GM18909 (cell line): ENCODE data around the gene HCRT.
"Not testable (repeated sequence)": the region's sequence is repeated elsewhere in the genome, so short reads cannot be mapped to it uniquely, and the experiment has no call there.

Experiments used
- ATAC-seq: cut with Tn5 transposase; IDR thresholded peaks from one replicate; pipeline ENCODE4 v1.9.1; 2021; ENCODE audit warnings: mild to moderate bottlenecking; ENCODE audit not compliant: unreplicated experiment, poor library complexity

The HCRT gene

GRCh38 chr17:42184713-42185620 is at the start of gene HCRT:
TSS of gene HCRT (minus strand) at chr17:42185452. CDS start at chr17:42185365, 87 bp downstream.
- no peak for ATAC-seq

DNA sequence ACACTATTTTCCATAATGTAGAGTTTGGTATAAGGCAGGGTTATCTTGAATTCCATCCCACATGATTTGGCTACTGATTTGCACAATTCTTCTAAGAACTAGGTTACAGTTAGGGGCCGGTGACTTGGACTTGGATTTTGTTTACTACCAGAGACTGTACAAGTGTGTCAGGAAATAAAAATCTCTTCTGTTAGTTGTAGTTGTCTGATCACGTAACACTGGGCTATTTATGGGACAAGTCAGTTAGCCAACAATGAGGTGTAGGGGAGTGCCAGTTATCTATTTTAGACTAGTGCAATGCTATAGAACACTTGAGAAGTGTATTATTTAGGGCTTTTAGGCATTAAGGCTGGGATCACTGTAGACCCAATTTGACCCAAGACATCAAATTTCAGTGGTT is 48.7 kb upstream of the HCRT start:
- ATAC-seq = no peak

DNA sequence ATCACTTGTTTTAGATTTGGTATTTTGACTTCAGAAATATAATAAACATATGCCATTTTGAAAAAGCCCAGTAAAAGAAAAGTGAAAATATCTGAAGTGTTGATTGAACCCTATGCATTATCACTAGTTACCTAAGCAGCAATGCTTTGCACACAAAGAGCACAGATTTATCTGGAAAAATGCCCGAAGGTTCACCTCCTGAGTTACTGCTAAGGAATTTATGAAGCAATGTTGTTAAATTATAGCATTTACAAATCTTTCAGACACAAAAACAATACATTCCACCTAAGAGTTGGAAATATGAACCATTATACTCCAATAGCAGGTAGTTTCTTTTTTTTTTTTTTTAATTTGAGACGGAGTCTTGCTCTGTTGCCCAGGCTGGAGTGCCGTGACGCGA is 47.9 kb upstream of the HCRT start:
- ATAC-seq = no peak

GRCh38 chr17:42230225-42230624 is 45.0 kb upstream of the HCRT start:
- ATAC-seq = no peak

- ATAC-seq = no peak
Measured at GRCh38 chr17:42227849-42228700, 42.8 kb upstream of the HCRT start.

- ATAC-seq = no peak
Measured at GRCh38 chr17:42225646-42226045, 40.4 kb upstream of the HCRT start.

DNA sequence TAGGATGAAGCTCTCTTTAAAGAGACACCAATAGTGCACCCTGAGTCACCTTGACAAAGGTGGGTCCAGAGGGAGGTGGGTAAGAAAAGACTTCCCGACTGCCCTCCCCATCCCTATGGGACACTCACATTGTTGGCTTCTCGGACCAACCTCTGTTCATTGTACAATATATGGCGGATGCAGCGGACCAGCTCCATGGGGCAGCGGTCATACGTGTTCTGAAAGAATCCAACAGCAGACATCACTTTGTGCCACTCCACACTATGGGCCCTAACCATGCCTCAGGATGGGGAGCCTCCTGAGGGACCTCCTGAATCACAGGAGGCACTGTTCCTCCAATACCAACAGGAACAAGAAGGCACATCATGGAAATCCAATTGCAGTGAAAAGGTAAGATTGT is 39.4 kb upstream of the HCRT start:
- no peak for ATAC-seq

- ATAC-seq = no peak
Measured at GRCh38 chr17:42221886-42222745, 36.9 kb upstream of the HCRT start.

DNA sequence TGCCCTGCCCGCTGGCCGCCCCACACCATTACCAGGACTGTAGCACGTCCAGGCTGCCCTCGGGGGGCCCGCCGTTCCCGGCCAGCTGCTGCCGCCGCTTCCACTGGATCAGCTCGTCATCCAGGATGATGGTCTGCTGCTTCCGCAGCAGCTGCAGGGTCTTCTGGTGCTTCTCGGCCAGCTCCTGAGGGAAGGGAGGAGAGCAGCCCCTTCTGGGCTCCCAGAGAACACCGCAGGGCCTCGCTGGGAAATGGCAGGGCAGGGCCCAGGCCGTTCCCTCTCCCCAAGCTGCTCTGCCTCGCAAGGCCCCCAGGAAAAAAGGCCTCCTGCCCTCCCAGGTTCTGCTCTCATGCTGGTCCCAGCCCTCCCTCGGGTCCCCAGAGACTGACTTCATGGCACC is 34.0 kb upstream of the HCRT start:
- ATAC-seq = not testable (repeated sequence)

GRCh38 chr17:42214156-42214555 is 28.9 kb upstream of the HCRT start:
- ATAC-seq = no peak

DNA sequence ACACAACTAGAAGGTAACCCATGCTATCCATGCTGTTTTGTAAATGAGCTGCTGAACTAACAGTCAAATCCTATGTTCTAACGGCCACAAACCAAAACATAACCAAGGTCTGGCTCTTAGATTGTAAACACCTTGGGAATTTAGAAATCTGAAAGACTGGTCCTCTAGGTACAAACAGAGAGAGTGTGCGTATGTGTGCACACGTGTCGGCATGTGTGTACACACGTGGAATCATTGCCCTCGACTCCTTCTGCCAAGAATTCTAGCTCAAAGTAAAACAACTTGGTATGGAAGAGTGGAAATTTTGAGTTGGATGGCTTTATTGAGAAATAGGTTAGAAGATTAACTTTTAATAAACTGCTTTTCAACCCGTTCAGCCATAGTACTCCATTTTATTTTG is 27.1 kb upstream of the HCRT start:
- ATAC-seq = no peak

DNA sequence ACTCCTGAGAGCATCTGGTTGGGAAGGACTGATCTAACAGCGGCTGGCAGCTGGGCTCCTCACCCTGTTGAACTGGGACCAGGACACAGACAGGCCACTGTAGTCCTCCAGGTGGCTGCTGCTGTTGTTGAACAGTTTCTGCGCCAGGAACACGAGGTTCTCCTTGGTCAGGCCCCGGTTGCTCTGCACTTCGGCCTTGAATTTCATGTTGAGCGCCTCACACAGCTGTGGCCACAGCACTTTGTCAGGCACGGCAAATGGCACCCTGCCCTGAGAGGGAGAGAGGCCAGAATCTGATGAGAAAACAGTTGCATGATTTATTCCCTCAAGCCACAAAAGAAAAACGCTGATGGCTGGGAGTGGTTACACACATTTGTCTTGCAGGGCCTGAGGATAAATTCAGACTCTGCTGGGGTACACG is 26.7 kb upstream of the HCRT start:
- ATAC-seq = not testable (repeated sequence)

DNA sequence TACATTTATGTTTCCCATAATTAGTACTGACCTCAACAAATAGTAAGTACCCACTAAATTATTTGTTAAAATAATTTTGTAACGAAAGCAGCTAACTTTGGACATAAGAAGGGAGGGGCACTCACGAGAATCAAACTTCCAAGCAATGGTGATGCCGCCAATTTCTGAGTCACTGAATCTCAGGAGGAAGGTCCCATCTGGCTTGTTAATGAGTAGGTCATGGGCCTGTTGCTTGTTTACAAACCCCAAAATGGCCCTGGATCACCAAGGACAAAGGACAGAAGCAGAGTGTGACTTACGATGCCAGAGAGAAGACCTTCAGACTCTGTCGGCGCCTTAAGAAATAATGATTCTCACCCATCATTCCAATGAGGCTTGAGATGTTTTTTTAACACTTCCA is 24.8 kb upstream of the HCRT start:
- no peak for ATAC-seq

DNA sequence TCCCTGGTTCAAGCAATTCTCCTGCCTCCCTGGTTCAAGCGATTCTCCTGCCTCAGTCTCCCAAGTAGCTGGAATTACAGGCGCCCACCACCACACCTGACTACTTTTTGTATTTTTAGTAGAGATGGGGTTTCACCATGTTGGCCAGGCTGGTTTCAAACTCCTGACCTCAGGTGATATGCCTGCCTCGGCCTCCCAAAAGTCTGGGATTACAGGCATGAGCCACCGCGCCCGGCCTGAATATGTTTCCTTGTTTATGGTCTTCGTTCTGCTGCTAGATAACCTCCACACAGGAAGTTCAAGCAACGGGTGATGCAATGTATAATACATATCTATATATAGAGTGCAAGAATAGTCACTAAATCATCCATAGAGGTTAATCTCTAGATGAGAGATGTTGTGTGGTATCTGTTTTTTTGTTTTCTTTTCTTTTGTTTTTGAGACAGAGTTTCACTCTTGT is 20.9 kb upstream of the HCRT start:
- not testable (repeated sequence) for ATAC-seq

DNA sequence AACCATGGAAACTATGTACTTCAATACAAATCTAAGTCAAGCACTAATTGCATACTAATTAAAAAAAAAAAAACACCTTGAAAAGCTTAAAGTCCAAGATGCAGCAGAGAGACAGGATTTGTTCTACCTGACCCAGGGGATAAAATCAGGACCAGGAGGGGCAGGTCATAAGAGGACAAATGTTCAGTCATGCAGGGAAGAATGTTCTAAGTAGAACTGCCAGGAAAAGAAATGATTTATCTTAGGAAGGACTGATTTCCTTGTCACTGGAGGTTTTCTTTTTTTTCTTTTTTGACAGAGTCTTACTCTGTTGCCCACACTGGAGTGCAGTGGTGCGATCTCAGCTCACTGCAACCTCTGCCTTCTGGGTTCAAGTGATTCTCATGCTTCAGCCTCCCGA is 18.1 kb upstream of the HCRT start:
- ATAC-seq = no peak

DNA sequence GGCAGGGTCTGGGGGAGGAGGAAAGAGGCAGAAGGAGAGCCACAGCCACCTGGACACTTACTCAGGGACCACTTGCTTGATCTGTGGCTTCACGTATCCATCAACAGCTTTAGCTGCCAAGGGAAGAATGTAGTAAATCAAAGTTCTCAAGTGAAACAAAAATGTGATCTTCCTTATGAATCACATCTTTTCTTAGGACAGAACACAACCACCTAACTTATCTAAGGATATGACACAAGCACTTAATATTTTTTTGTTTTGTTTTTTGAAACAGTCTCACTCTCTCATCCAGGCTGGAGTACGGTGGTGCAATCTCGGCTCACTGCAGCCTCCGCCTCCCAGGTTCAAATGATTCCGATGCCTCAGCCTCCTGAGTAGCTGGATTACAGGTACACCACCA is 17.4 kb upstream of the HCRT start:
- no peak for ATAC-seq

- ATAC-seq = no peak
Measured at GRCh38 chr17:42202159-42202558, 16.9 kb upstream of the HCRT start.

DNA sequence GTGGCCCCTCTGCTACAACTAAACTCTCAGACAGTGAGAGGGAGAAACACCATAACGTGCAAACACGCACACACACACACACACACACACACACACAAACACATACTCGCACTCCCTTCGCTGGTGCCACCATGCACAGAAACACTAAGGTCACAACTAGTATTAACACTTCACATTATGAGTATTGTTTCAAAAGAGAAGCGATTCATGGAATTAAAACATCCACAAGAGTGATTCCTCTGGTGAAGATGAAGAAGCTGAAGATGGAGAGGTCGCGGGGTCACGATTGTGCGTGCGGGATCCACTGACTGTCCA is 16.2 kb upstream of the HCRT start:
- no peak for ATAC-seq

GRCh38 chr17:42200706-42201457 is 15.6 kb upstream of the HCRT start:
- ATAC-seq = no peak
